ENCODE results near the gene MYH11. TPM values are rescaled to one million over a fixed set of nuclear protein-coding genes. Genes with fewer than 3 reads are reported as not detected.

Gene MYH11
- total and polyA plus RNA-seq, 2 of the 13 experiments (the other 11 are each of a cell fraction or from before 2014, with no cell fraction given), result not detected

- TF ChIP-seq SRSF1 (optimal IDR thresholded peaks at IDR 0.05; ENCODE audit: low read depth, low read length) (peak; percentile 48), ZFP36L2 (CRISPR knock-in tag; IDR thresholded peaks at IDR 0.05) (peak; percentile 92; the same call in 1 of the 2 replicates), ZMAT5 (CRISPR knock-in tag; IDR thresholded peaks at IDR 0.05; ENCODE audit: borderline replicate concordance, low read depth) (no peak), ARHGAP35 (CRISPR knock-in tag; IDR thresholded peaks at IDR 0.05; ENCODE audit: borderline replicate concordance) (0 out of 2 replicates have a peak, but pooled peaks have one; percentile 63), ARID2 (CRISPR knock-in tag; IDR thresholded peaks at IDR 0.05; ENCODE audit: borderline replicate concordance) (peak; percentile 99; the same call in 1 of the 2 replicates), RBM39 (IDR thresholded peaks at IDR 0.05; ENCODE audit: low read depth, low read length, poor library complexity, severe bottlenecking) (no peak), TBX3 (IDR thresholded peaks at IDR 0.05; ENCODE audit: borderline replicate concordance) (peak; percentile 76; the same call in 1 of the 2 replicates), ZNF740 (CRISPR knock-in tag; IDR thresholded peaks at IDR 0.05) (peak; percentile 61; the same call in 1 of the 2 replicates), ZNF773 (CRISPR knock-in tag; IDR thresholded peaks at IDR 0.05; ENCODE audit: borderline replicate concordance) (no peak), JDP2 (CRISPR knock-in tag; IDR thresholded peaks at IDR 0.05; ENCODE audit: borderline replicate concordance) (no peak), KLF6 (CRISPR knock-in tag; IDR thresholded peaks at IDR 0.05) (peak; percentile 98), TFDP2 (CRISPR knock-in tag; IDR thresholded peaks at IDR 0.05) (peak; percentile 57; the same call in 1 of the 2 replicates), HHEX (CRISPR knock-in tag; IDR thresholded peaks at IDR 0.05) (peak; percentile 55), ZSCAN20 (CRISPR knock-in tag; IDR thresholded peaks at IDR 0.05; ENCODE audit: borderline replicate concordance) (peak; percentile 86; the same call in 1 of the 2 replicates), GPN1 (CRISPR knock-in tag; IDR thresholded peaks at IDR 0.05; ENCODE audit: borderline replicate concordance) (no peak), MAFG (CRISPR knock-in tag; IDR thresholded peaks at IDR 0.05) (no peak), ZBTB34 (CRISPR knock-in tag; IDR thresholded peaks at IDR 0.05) (peak; percentile 86), ZNF512 (CRISPR knock-in tag; IDR thresholded peaks at IDR 0.05) (no peak), REST (IDR thresholded peaks at IDR 0.05; ENCODE audit: borderline replicate concordance in 1 of 2, low read depth in 1 of 2, low read length in 2 of 2) (peak in 1 of 2 experiments; percentile 79; a peak in 1 of 4 replicates)
These were observed 184.2 kb downstream of the MYH11 start (continued) for GRCh38 chr16:15672514-15673167.

Data from HepG2 (cell line).